IPS-18a (cell line): Measurements from ENCODE around the gene KIF5A.

Source experiments
- H3K27ac ChIP-seq: one replicate; pipeline ENCODE4 v1.5.1; 2013; ENCODE audit warnings: low read length
- H3K27me3 ChIP-seq: one replicate; pipeline ENCODE4 v1.6.1; 2013; ENCODE audit warnings: mild to moderate bottlenecking, low read length; ENCODE audit not compliant: control insufficient read depth, insufficient read depth
- H3K36me3 ChIP-seq: one replicate; pipeline ENCODE4 v1.6.1; 2013; ENCODE audit warnings: low read depth, low read length; ENCODE audit not compliant: control insufficient read depth
- H3K4me1 ChIP-seq: one replicate; pipeline ENCODE4 v1.6.1; 2013; ENCODE audit warnings: low read depth, low read length; ENCODE audit not compliant: control insufficient read depth
- H3K4me3 ChIP-seq: one replicate; pipeline ENCODE4 v1.5.1; 2013; ENCODE audit warnings: low read length
- H3K9ac ChIP-seq: one replicate; pipeline ENCODE4 v1.6.1; 2013; ENCODE audit warnings: mild to moderate bottlenecking, low read length, moderate library complexity
- H3K9me3 ChIP-seq: one replicate; pipeline ENCODE4 v1.6.1; 2013; ENCODE audit warnings: low read depth, low read length; ENCODE audit not compliant: control insufficient read depth

Gene KIF5A

GRCh38 chr12:57541717-57542116 lies 8.1 kb upstream of the KIF5A start:
- peaks cover 7% of the 10 kb centered on the region for H3K4me1 ChIP-seq
- no peak overlapping the region for H3K27ac ChIP-seq
- H3K36me3 ChIP-seq, result peaks cover 8% of the 10 kb centered on the region
- no peaks in the 10 kb centered on the region for H3K9me3 ChIP-seq
- no peaks in the 10 kb centered on the region for H3K27me3 ChIP-seq
- H3K9ac ChIP-seq, result no peak overlapping the region
- no peak overlapping the region for H3K4me3 ChIP-seq

DNA sequence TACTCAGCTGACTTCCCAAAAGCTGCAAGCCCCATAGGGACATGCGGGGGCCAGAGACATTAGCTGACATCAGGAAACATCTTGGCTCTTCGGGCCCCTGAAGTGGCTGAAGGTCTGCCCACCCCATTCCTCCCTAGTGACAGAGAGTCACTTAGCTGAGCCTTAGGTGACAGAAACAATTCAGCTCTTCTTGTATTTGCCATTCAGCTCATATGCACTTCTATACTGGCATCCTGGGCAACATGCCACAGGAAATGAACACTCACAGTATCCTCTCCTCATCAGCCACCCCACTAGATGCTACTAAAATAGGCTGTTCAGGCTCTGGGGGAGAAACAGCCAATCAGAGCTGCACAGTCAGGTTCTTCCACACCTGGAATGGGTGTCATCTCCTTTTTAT lies 6.3 kb upstream of the KIF5A start:
- Histone ChIP-seq H3K9me3 (no peaks in the 10 kb centered on the region), H3K9ac (no peak overlapping the region), H3K4me3 (no peak overlapping the region), H3K27ac (no peak overlapping the region), H3K4me1 (peaks cover 10% of the 10 kb centered on the region), H3K27me3 (peaks cover 11% of the 10 kb centered on the region), H3K36me3 (peaks cover 8% of the 10 kb centered on the region)

DNA sequence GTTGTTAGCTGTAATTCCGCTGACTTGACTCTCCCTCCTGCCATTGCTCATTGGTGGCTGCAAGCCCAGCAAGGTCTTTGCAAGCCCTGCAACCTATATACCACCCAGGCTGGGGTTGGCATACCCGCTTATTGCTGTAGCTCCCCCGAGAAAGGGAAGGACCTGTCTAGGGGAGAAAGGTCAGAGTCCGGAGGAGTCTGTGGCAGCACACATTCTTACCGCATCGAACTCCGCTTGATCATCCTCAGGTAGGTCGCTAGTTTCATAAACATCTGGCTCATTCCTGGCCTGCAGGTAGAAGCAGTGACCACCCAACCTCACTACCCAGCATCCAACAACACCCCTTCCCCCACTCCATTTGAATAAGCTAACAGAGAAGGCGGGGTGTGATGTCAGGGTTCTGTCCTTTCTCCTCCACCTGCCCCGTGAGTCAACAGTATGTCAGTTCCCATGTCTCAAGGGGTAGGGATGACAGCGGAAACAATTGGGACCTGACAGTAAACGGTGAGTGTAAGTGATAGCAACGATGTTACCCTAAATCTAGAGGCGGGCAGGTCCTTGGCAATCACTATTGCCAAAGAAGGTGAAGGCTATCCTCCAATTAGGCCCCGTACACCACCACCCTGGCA lies 3.9 kb upstream of the KIF5A start:
- Histone ChIP-seq H3K4me3 (peak overlapping the region; percentile 86), H3K27ac (no peak overlapping the region), H3K4me1 (peaks cover 20% of the 10 kb centered on the region), H3K9ac (peak overlapping the region; percentile 93), H3K27me3 (peaks cover 21% of the 10 kb centered on the region), H3K36me3 (peaks cover 8% of the 10 kb centered on the region), H3K9me3 (no peaks in the 10 kb centered on the region)

GRCh38 chr12:57546438-57547287 lies 3.2 kb upstream of the KIF5A start, which contains the start of gene DCTN2:
Gene DCTN2 (minus strand): TSS chr12:57547192. CDS start chr12:57547063, 129 bp downstream.
- H3K36me3 ChIP-seq, result peaks cover 6% of the 10 kb centered on the region
- no peaks in the 10 kb centered on the region for H3K9me3 ChIP-seq
- H3K9ac ChIP-seq, result peak within 1 kb of the TSS; percentile 93
- H3K27ac ChIP-seq, result no peak within 1 kb of the TSS
- H3K4me3 ChIP-seq, result peak within 1 kb of the TSS; percentile 86
- H3K27me3 ChIP-seq, result peaks cover 21% of the 10 kb centered on the region
- peaks cover 28% of the 10 kb centered on the region for H3K4me1 ChIP-seq

DNA sequence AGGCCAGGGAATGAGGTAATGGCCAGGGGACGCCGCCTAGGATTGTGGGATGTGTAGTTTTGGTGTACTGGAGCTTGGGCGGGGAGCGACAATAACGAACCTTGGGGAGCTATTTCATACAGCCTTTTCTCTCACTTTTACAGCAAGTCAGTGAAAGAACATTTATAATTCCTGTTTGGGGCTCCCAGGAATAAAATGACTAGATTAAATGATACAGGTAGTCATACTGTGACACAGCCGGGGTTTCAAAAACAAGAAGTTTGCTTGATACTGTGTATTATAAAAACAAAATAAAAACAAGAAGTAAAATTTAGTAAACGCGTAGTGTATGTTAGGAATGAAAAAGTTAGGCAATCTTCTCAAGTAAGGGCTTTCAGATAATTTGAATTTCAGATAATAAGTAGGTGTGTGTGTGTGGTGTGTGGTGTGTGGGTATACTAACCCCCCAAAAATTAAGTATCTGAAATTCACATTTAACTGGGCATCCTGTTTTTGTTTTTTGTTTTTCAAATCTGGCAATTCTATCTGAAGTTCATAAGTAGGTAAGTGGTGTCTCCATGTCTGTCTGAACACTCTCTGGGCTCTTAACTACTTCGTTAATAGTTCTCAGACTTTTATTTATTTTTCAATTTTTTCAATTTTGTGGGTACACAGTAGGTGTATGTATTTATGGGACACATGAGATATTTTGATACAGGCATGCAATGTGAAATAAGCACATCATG lies 2.4 kb upstream of the KIF5A start:
- Histone ChIP-seq H3K4me1 (peaks cover 34% of the 10 kb centered on the region), H3K36me3 (peaks cover 5% of the 10 kb centered on the region), H3K9ac (no peak overlapping the region), H3K27me3 (peaks cover 21% of the 10 kb centered on the region), H3K4me3 (peak overlapping the region; percentile 86), H3K9me3 (no peaks in the 10 kb centered on the region), H3K27ac (no peak overlapping the region)

- no peaks in the 10 kb centered on the region for H3K9me3 ChIP-seq
- no peak overlapping the region for H3K9ac ChIP-seq
- H3K4me1 ChIP-seq, result peaks cover 37% of the 10 kb centered on the region
- H3K4me3 ChIP-seq, result no peak overlapping the region
- peaks cover 5% of the 10 kb centered on the region for H3K36me3 ChIP-seq
- no peak overlapping the region for H3K27ac ChIP-seq
- H3K27me3 ChIP-seq, result peaks cover 21% of the 10 kb centered on the region
Observed at GRCh38 chr12:57548013-57548315, 1.9 kb upstream of the KIF5A start.

DNA sequence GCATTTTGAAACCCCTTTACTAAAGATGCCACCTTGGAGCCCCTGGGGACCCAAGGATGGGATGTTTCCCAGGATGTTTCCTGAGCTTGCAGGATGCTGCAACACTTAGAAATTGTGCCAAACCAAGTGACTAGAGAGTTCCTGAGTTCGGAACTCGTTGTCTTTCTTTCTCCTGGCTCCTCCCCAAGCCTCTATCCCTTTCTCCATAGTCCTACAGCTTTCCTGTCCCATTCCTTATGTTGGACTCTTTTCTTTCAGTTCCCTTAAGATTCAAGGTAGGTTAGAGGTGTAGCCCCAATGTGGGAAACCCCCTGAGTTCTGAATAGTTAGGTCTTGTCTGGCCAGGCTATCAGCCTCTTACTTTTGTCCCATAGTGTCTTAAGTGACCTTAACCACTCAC lies 1.4 kb upstream of the KIF5A start:
- H3K9me3 ChIP-seq, result no peaks in the 10 kb centered on the region
- H3K36me3 ChIP-seq, result peaks cover 5% of the 10 kb centered on the region
- no peak overlapping the region for H3K9ac ChIP-seq
- H3K27me3 ChIP-seq, result peaks cover 21% of the 10 kb centered on the region
- H3K4me3 ChIP-seq, result no peak overlapping the region
- no peak overlapping the region for H3K27ac ChIP-seq
- peaks cover 37% of the 10 kb centered on the region for H3K4me1 ChIP-seq

- Histone ChIP-seq H3K27me3 (peaks cover 21% of the 10 kb centered on the region), H3K27ac (no peak overlapping the region), H3K4me3 (peak overlapping the region; percentile 66), H3K9ac (no peak overlapping the region), H3K4me1 (peaks cover 37% of the 10 kb centered on the region), H3K36me3 (peaks cover 5% of the 10 kb centered on the region), H3K9me3 (no peaks in the 10 kb centered on the region)
Observed at GRCh38 chr12:57549203-57549908, 488 bp upstream of the KIF5A start.

- Histone ChIP-seq H3K36me3 (no peaks in the 10 kb centered on the region), H3K4me1 (peaks cover 35% of the 10 kb centered on the region), H3K27ac (no peak overlapping the region), H3K9ac (peak overlapping the region; percentile 31), H3K4me3 (peak overlapping the region; percentile 66), H3K27me3 (peaks cover 21% of the 10 kb centered on the region), H3K9me3 (no peaks in the 10 kb centered on the region)
Observed at GRCh38 chr12:57550641-57551549, 1.1 kb downstream of the KIF5A start.

DNA sequence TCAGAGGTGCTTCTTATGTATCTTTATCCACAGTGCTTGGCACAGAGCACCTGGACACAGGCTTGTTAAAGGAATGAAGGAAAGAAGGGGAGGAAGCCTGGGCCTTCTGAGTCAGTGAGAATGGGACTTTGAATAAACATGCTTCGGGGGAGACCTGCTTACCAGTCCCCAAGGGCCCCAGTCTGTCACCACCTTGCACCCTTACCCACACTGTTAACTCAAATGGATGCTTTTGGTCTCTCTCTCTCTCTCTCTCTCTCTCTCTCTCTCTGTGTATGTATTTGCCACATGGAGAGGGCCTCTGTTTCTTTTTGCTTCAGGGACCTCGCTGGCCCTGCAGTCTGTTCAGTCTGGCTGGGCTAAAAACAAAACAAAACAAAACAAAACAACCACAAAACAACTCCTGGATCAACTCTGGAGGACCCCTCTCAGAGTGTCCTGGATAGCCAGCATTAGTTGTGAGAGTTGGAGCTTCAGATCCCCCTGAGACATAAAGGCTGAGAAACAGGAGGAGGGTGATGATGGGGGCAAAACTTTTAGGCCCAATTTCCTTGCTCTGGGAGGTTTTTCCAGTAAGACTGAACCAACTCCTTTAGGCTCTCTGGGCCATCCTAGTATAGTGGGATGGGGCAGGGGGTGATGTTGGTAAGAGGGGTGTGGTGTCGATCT lies 1.9 kb downstream of the KIF5A start:
- Histone ChIP-seq H3K27me3 (peaks cover 21% of the 10 kb centered on the region), H3K36me3 (no peaks in the 10 kb centered on the region), H3K9ac (no peak overlapping the region), H3K27ac (no peak overlapping the region), H3K9me3 (no peaks in the 10 kb centered on the region), H3K4me1 (peaks cover 30% of the 10 kb centered on the region), H3K4me3 (no peak overlapping the region)
